ENCODE data around the gene KCNQ4.

KCNQ4 gene

DNA sequence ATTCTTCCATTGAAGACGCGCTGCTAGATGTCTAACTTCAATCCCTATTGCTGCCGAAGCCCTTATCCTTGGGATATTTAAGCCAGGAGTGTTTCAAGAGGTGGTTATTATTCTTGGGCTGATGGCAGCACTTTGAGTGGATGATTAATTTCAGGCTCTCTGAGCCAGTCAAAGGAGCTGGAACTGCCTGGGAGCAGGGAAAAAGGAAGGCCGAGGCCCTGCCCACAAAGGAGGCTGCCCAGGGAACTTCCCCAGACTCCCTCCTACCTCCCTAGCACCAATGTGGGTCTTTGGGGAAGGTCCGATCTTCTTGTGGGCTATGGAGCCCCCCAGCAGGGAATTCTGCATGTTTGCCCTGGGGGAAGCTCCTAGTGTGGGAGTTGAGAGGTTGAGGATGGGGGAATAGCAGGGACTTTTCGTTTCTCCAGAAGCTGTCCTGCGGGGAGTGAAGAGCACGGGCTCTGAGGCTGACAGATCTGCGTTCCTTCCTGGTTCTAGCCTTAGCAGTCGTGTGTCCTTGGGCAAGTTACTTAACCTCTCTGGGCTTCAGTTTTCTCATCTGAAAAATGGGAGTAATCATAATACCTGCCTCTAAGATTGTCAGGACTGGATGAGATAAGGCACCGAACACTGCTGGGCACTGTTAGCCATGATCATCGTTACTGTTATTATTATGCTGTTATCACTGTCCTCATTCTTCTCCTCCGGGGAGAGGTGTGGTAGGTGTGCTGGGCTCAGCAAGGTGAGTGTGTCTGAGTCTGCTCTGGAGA lies 6.3 kb downstream of the KCNQ4 start (continued):
- TF ChIP-seq, protein P1, sequence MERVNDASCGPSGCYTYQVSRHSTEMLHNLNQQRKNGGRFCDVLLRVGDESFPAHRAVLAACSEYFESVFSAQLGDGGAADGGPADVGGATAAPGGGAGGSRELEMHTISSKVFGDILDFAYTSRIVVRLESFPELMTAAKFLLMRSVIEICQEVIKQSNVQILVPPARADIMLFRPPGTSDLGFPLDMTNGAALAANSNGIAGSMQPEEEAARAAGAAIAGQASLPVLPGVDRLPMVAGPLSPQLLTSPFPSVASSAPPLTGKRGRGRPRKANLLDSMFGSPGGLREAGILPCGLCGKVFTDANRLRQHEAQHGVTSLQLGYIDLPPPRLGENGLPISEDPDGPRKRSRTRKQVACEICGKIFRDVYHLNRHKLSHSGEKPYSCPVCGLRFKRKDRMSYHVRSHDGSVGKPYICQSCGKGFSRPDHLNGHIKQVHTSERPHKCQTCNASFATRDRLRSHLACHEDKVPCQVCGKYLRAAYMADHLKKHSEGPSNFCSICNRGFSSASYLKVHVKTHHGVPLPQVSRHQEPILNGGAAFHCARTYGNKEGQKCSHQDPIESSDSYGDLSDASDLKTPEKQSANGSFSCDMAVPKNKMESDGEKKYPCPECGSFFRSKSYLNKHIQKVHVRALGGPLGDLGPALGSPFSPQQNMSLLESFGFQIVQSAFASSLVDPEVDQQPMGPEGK (CRISPR knock-in tag; IDR thresholded peaks at IDR 0.05; ENCODE audit: borderline replicate concordance): no peak
- TF ChIP-seq, protein P2, sequence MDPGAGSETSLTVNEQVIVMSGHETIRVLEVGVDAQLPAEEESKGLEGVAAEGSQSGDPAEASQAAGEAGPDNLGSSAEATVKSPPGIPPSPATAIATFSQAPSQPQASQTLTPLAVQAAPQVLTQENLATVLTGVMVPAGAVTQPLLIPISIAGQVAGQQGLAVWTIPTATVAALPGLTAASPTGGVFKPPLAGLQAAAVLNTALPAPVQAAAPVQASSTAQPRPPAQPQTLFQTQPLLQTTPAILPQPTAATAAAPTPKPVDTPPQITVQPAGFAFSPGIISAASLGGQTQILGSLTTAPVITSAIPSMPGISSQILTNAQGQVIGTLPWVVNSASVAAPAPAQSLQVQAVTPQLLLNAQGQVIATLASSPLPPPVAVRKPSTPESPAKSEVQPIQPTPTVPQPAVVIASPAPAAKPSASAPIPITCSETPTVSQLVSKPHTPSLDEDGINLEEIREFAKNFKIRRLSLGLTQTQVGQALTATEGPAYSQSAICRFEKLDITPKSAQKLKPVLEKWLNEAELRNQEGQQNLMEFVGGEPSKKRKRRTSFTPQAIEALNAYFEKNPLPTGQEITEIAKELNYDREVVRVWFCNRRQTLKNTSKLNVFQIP (CRISPR knock-in tag; IDR thresholded peaks at IDR 0.05; ENCODE audit: borderline replicate concordance, low read depth): no peak
- TF ChIP-seq PPARA (CRISPR knock-in tag; IDR thresholded peaks at IDR 0.05; ENCODE audit: borderline replicate concordance) (no peak), ZNF565 (CRISPR knock-in tag; conservative IDR thresholded peaks at IDR 0.05; ENCODE audit: low read depth) (no peak), ARNTL (CRISPR knock-in tag; IDR thresholded peaks at IDR 0.05; ENCODE audit: borderline replicate concordance, low read depth) (no peak)

DNA sequence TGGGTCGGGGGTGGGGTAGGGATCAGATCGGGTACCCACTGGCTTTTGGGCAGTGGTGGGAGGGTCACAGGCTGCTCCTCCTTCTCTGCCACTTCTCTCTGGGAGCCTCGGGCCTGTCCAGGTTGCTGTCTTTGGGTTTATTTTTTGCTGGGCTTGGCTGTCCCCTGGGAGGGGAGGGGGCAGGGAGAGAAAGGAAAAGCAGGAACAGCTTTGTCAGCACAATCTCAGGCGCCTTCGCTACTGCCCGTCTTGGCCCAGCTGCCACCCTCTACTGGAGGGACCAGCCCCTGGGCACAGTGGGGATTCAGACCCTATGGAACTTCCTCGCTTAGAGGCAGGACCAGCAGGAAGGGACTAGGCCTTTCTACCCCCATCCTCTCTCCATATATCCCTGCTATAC lies 8.4 kb downstream of the KCNQ4 start:
- no peak for ATAC-seq
- TF ChIP-seq OSR1 (CRISPR knock-in tag; IDR thresholded peaks at IDR 0.05): no peak

DNA sequence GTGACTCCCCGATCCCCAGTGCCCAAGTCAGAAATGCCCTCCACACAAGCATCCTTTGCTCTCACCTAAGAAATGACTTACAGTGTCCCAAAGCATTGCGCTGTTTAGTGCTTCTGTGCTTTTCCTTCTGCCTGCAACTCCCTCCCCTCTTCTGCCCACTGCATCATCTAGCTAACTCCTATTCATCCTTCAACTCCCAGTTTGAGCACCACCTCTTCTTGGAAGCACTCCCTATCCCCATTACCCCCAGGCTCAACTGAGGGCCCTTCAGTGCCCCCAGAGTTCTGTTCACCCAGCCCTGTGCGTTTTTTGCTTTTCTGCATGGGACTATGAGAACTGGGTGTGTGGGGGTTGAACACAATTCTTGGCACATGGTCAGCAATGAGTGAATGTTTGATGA lies 10.0 kb downstream of the KCNQ4 start:
- no peak for TF ChIP-seq ZC3H10 (CRISPR knock-in tag; IDR thresholded peaks at IDR 0.05)
- peak; percentile 92 for TF ChIP-seq ZFP3 (CRISPR knock-in tag; IDR thresholded peaks at IDR 0.05)
- TF ChIP-seq, protein P3, sequence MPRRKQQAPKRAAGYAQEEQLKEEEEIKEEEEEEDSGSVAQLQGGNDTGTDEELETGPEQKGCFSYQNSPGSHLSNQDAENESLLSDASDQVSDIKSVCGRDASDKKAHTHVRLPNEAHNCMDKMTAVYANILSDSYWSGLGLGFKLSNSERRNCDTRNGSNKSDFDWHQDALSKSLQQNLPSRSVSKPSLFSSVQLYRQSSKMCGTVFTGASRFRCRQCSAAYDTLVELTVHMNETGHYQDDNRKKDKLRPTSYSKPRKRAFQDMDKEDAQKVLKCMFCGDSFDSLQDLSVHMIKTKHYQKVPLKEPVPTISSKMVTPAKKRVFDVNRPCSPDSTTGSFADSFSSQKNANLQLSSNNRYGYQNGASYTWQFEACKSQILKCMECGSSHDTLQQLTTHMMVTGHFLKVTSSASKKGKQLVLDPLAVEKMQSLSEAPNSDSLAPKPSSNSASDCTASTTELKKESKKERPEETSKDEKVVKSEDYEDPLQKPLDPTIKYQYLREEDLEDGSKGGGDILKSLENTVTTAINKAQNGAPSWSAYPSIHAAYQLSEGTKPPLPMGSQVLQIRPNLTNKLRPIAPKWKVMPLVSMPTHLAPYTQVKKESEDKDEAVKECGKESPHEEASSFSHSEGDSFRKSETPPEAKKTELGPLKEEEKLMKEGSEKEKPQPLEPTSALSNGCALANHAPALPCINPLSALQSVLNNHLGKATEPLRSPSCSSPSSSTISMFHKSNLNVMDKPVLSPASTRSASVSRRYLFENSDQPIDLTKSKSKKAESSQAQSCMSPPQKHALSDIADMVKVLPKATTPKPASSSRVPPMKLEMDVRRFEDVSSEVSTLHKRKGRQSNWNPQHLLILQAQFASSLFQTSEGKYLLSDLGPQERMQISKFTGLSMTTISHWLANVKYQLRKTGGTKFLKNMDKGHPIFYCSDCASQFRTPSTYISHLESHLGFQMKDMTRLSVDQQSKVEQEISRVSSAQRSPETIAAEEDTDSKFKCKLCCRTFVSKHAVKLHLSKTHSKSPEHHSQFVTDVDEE (CRISPR knock-in tag; IDR thresholded peaks at IDR 0.05): no peak
- TF ChIP-seq GLIS3 (CRISPR knock-in tag; IDR thresholded peaks at IDR 0.05): no peak
- TF ChIP-seq, protein P2 (CRISPR knock-in tag; IDR thresholded peaks at IDR 0.05; ENCODE audit: borderline replicate concordance, low read depth): no peak
- no peak for TF ChIP-seq PPARA (CRISPR knock-in tag; IDR thresholded peaks at IDR 0.05; ENCODE audit: borderline replicate concordance)
- TF ChIP-seq ISL1 (CRISPR knock-in tag; IDR thresholded peaks at IDR 0.05): no peak
- ATAC-seq: no peak

DNA sequence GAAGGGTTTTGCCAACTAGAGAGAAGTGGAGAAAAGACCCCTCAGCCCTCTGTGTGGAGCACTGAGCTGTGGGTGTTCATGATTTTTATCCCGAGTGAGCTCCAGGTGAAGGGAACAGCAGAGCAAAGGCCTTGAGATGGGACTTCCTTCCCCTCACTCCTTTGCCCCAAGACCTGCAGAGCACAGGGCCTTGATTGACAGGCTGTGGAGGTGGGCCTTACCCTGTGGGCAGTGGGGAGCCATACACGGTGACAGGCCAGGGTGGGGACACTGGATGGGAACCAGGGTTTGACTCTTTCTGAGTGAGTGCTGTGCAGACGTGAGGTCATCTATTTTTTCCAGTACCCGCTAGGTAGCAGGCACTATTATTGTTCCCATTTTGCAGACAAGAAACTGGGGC lies 10.5 kb downstream of the KCNQ4 start:
- no peak for ATAC-seq
- TF ChIP-seq GLIS3 (CRISPR knock-in tag; IDR thresholded peaks at IDR 0.05) (no peak), OSR1 (CRISPR knock-in tag; IDR thresholded peaks at IDR 0.05) (no peak), ZNF565 (CRISPR knock-in tag; conservative IDR thresholded peaks at IDR 0.05; ENCODE audit: low read depth) (no peak), TCF4 (CRISPR knock-in tag; IDR thresholded peaks at IDR 0.05; ENCODE audit: borderline replicate concordance) (no peak), ESRRG (CRISPR knock-in tag; IDR thresholded peaks at IDR 0.05) (no peak), BACH2 (CRISPR knock-in tag; IDR thresholded peaks at IDR 0.05; ENCODE audit: borderline replicate concordance) (no peak), CSDC2 (CRISPR knock-in tag; IDR thresholded peaks at IDR 0.05) (no peak)
- TF ChIP-seq, protein P1 (CRISPR knock-in tag; IDR thresholded peaks at IDR 0.05; ENCODE audit: borderline replicate concordance): no peak
